Mesodermal cell (in vitro differentiated cells): ENCODE data around the gene AIFM1.
A peak's percentile ranks its signal among the peaks of the same experiment; 100 is the strongest.

Source experiments
- H3K27ac ChIP-seq: 2 replicates; pipeline ENCODE4 v1.7.0; 2013; ENCODE audit warnings: mild to moderate bottlenecking, low read depth, low read length, moderate library complexity; ENCODE audit not compliant: severe bottlenecking
- H3K36me3 ChIP-seq: 2 replicates; pipeline ENCODE4 v1.7.1; 2013; ENCODE audit warnings: mild to moderate bottlenecking, low read length, moderate library complexity; ENCODE audit not compliant: control insufficient read depth, insufficient read depth
- H3K4me1 ChIP-seq: one replicate; pipeline ENCODE4 v1.7.1; 2013; ENCODE audit warnings: mild to moderate bottlenecking, low read length; ENCODE audit not compliant: insufficient read depth, control insufficient read depth, poor library complexity, severe bottlenecking
- H3K4me3 ChIP-seq: 2 replicates; pipeline ENCODE4 v1.7.0; 2013; ENCODE audit warnings: low read length, control low read depth, mild to moderate bottlenecking; ENCODE audit not compliant: insufficient read depth, poor library complexity, severe bottlenecking; ENCODE audit errors: extremely low read depth
- H3K9me3 ChIP-seq: 2 replicates; pipeline ENCODE4 v1.7.1; 2013; ENCODE audit warnings: mild to moderate bottlenecking, low read length, moderate library complexity; ENCODE audit not compliant: control insufficient read depth
- WGBS, 2 experiments: methylation state at CpG; one replicate each; pipeline ENCODE4 v1.1.5; 2013; ENCODE audit warnings: missing lambda C conversion rate in 2 of 2; ENCODE audit not compliant: insufficient coverage in 2 of 2; 5-methylcytosine and 5-hydroxymethylcytosine counted together

Gene AIFM1

DNA sequence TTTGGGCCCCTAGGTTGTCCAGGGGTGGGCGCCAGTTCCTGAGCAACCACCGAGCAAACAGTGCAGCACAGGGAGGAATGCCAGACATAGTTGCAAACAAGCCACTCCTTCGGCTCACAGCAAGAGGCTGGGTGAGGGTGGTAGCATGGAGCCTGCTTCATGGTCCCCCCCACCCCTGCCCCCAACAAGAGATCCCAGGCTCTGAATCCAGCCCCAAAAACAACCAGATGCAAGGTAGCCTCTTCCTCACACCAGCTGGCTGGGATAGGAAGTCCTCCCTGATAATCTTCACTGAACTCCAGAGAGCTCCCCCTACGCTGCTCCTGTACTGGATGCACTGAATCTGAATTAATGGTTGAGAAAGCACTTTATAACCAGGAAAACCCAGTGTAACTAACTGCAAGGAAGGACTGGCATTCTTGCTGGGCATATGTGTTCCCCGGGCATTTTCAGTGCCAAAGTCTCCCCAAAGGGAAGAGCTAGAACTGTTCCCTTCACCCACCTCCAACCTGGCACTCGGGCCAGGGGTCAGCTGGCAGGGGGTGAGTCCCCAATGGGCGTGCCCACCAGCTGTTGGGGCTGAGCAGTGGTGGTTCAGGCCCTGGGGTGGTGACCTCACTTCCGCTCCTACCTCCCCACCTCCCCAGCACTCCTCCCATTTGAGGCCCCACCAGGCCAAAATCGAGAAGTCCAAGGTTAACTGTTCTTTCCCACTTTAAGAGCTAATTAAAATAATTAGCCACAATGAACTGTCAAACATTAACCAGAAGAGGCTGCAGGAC, 56.8 kb downstream of the AIFM1 start:
- no peaks in the 10 kb centered on the region for H3K9me3 ChIP-seq
- H3K4me3 ChIP-seq: peak overlapping the region; percentile 48
- H3K4me1 ChIP-seq: peaks cover 3% of the 10 kb centered on the region
- WGBS, 2 experiments: 60 to 70% methylated on average over 1 to 3 of the region's 9 CpGs
- H3K36me3 ChIP-seq: no peaks in the 10 kb centered on the region
- no peak overlapping the region for H3K27ac ChIP-seq

DNA sequence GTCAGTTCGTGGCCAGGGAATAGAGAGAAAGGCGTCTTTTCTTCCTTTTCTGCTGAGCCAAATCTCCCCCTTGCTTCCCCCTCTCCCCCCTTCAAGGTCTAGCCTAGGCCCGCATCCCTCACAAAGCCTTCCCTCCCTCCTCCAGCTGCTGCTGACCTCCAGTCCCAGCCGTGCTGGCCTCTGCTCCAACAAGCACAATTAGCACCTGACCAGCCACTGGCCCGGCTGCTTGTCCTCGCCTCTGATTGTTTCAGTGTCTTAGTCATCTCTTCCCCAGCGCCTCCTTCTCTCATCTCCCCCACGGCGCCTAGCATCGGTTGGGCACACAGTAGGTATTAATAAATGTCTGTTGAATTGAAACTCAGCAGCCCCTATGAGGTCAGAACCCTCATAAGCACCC, 59.6 kb downstream of the AIFM1 start:
- H3K36me3 ChIP-seq: no peaks in the 10 kb centered on the region
- WGBS, 2 experiments: 57% methylated on average over 1 of the region's 10 CpGs; no CpG with 5 or more reads in 1 of the 2 experiments
- no peak overlapping the region for H3K4me3 ChIP-seq
- H3K4me1 ChIP-seq: peaks cover 3% of the 10 kb centered on the region
- H3K27ac ChIP-seq: no peak overlapping the region
- H3K9me3 ChIP-seq: no peaks in the 10 kb centered on the region

DNA sequence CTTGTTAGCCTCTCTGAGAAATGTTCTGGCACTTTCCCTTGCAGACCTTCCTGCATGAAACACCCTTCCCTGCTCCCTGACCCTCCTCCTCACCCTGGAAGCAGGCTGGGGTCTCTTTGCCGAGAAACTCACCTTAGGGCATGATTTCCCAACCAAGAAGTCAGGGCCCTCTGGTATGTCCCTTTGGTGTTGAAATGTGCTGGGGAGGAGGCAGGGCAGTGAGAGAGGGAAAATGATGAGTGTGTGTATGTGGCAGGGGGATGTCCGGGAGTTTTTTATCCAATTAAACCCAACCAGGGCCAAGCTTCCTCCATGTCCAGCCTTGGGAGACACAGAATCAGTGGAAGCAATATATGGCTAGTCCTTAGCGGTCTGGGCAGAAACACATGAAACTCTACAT, 60.4 kb downstream of the AIFM1 start:
- WGBS, 2 experiments: no CpG with 5 or more reads among the region's 3 CpGs
- no peak overlapping the region for H3K4me3 ChIP-seq
- H3K9me3 ChIP-seq: no peaks in the 10 kb centered on the region
- no peak overlapping the region for H3K27ac ChIP-seq
- H3K4me1 ChIP-seq: peaks cover 3% of the 10 kb centered on the region
- no peaks in the 10 kb centered on the region for H3K36me3 ChIP-seq

DNA sequence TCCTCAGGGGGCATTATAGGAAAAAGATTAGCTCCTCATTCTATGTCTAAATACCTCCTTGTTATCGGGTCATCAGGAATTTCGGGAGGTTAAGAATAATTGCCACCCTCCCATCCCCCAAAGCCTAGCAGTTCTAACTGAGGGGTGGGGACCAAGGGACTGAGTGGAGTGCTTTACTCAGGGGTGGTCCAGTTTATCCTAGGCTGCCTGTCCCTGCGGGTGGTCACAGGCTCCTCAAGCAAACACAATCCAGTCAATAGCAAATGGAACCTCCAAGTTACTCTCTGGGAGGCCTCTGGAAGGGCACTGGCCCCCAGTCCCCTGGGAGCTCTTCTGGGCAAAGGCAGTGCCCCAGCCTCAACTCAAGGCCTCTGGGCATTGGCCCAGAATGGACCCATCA, 62.0 kb downstream of the AIFM1 start:
- Histone ChIP-seq H3K4me1 (peaks cover 3% of the 10 kb centered on the region), H3K27ac (no peak overlapping the region), H3K4me3 (no peak overlapping the region), H3K9me3 (no peaks in the 10 kb centered on the region), H3K36me3 (no peaks in the 10 kb centered on the region)
- no CpG with 5 or more reads among the region's 3 CpGs for WGBS, 2 experiments

DNA sequence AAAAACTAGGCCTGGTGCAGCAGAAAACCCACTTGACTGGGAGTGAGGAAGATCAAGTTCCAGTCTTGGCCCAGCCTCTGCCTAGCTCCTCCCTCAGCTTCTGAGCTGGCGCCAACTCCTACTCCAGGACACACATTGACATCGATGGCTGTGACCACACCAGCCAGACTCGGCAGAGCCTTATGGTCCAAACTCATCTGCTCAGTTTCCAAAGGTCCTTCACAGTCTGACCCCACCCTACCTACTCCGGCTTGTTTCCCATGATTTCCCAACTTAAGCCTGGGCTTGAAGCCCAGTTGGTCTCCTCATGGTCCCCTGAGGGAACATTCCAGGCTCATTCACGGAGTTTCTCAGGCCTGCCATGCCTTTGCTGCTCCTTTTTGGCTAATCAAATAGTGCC, 65.5 kb downstream of the AIFM1 start:
- WGBS, 2 experiments: 92 to 100% methylated on average over 2 of the region's 5 CpGs
- H3K27ac ChIP-seq: no peak overlapping the region
- H3K36me3 ChIP-seq: no peaks in the 10 kb centered on the region
- H3K9me3 ChIP-seq: no peaks in the 10 kb centered on the region
- peaks cover 11% of the 10 kb centered on the region for H3K4me1 ChIP-seq
- H3K4me3 ChIP-seq: no peak overlapping the region

DNA sequence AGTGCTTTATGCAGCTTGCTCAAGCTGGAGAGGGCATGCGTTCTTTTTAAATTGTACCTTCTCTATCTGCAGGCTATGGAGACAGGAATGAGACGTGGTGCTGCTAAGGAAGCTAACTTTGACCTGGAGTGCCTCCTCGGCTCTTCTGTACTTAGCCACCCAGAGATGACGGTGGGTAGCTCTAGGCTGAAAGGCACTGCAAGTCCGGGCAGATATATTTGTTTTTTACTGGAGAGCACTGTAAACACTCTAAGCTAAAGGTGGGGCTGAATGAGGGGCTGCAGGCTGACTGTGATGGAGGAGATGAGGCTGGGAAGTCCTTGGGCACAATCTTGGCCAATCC, 67.5 kb downstream of the AIFM1 start:
- H3K27ac ChIP-seq: no peak overlapping the region
- H3K36me3 ChIP-seq: no peaks in the 10 kb centered on the region
- 60 to 100% methylated on average over 2 to 4 of the region's 5 CpGs for WGBS, 2 experiments

DNA sequence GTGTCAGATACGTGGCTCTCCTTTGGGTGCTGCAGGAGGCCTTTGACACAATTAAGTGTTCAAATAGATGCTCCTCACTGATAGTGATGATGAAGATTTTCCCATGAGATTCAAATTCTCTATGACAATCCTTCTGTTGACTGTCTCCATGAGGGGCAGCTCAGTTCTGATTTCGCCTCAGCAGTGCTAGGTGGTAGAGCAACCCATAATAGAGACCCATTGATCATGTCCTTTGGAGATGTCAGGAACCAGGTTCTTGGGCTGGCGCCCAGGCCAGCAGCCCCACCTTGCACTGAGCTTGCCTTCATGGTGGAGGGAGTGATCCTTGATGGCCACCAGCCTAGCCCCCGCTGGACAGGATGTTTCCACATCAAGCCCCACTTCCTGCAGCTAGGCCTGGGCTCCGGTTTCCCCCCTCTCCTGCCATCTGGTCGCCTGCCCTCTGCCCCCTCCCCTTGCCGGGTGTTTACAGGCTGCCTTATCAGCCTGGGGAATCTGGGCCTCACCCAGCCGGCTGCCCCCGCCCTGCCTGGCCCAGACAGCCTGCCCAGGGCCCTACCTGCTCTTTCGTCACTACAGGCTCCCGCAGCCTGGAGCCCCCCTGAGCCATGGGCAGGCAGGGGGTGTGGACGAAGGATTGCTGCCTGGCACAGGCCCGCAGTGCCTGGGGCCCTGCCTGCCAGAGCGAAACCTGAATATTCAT, 68.0 kb downstream of the AIFM1 start:
- H3K4me3 ChIP-seq: no peak overlapping the region
- 68 to 77% methylated on average over 3 to 5 of the region's 14 CpGs for WGBS, 2 experiments
- no peaks in the 10 kb centered on the region for H3K9me3 ChIP-seq
- H3K4me1 ChIP-seq: peaks cover 11% of the 10 kb centered on the region
- no peaks in the 10 kb centered on the region for H3K36me3 ChIP-seq
- no peak overlapping the region for H3K27ac ChIP-seq

More for the DNA sequence above, 67.5 kb downstream of the AIFM1 start:
- H3K4me1 ChIP-seq: peaks cover 11% of the 10 kb centered on the region
- no peaks in the 10 kb centered on the region for H3K9me3 ChIP-seq
- no peak overlapping the region for H3K4me3 ChIP-seq

DNA sequence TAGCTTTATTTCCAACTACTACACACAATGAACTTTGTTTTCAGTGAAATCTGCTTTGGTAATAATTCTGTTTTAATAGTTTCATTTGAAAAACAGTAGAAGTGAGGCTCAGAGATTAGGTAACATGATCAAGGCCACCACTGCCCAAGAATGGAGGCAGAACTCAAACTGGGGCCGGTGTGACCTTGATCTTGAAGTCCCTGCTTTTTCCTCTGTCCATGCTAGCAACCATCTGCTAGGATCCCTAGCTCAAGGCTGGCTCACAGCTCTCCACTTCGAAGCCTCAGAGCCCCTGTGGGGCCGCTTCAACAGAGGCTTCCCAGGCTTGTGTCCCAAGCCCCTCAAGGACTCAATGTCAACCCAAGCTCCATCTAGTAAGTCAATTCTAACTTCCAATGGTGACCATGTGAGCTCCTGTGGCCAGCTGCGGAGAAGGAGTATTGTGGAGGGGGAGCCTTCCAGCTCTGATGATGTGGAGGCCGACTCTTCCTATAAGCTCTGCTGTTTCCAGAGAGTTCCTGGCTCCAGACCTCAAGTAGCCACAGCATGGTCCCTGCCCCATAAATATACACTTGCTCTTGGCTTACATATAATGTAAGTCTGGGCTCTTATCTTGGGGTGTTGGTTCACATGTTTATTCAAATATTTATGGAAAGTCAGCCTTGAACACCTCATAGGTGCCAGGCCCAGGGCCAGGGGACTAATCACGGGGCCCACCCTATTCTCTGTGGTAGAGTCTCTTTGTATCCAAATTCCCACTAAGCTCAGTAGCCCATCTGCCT, 70.2 kb downstream of the AIFM1 start:
- WGBS, 2 experiments: no CpG with 5 or more reads among the region's 6 CpGs
- H3K27ac ChIP-seq: no peak overlapping the region
- no peaks in the 10 kb centered on the region for H3K36me3 ChIP-seq
- H3K9me3 ChIP-seq: no peaks in the 10 kb centered on the region
- H3K4me3 ChIP-seq: no peak overlapping the region
- H3K4me1 ChIP-seq: peaks cover 18% of the 10 kb centered on the region

DNA sequence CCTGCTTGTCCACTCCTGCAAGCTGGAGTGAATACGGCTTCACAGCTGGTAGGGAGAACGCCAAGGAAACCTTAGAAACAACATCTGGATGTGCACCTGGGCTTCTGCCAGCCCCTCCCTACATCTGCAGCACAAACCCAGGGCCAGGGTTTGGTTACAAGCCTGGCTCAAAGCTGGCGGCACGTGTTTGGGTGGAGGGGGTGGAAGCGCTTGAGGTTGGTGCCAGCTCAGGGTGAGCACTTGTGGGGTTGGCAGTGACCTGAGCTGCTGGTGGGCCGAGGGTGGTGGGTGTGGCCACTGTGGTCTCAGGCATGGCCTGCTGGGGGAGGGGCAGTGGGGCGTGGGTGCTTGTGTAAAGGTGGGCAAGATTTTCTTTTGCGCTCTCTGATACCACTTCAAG, 70.9 kb downstream of the AIFM1 start:
- WGBS, 2 experiments: 81 to 83% methylated on average over 2 to 3 of the region's 8 CpGs
- Histone ChIP-seq H3K36me3 (no peaks in the 10 kb centered on the region), H3K4me3 (no peak overlapping the region), H3K4me1 (peaks cover 18% of the 10 kb centered on the region), H3K27ac (no peak overlapping the region), H3K9me3 (no peaks in the 10 kb centered on the region)

DNA sequence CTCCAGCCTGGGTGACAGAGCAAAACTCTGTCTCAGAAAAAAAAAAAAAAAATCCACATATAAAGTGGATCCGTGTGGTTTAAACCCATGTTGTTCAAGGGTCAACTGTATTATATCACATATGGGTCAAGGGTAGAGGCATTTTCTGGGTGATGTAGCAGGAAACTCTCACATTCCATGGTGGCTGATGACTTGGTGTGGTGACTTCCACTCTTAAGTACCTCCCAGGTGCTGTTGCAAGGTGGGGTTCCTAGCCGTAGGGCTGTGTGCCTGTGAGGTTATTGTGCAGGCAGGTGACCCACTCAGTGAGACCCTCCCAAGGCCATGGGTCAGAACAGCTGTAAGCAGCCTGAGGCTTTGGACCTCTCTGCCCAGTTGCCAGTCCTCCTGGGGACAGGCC, 72.4 kb downstream of the AIFM1 start:
- H3K4me3 ChIP-seq: no peak overlapping the region
- no peak overlapping the region for H3K27ac ChIP-seq
- no CpG with 5 or more reads among the region's 2 CpGs for WGBS, 2 experiments

More for the DNA sequence above, 72.4 kb downstream of the AIFM1 start:
- Histone ChIP-seq H3K36me3 (no peaks in the 10 kb centered on the region), H3K9me3 (no peaks in the 10 kb centered on the region), H3K4me1 (peaks cover 15% of the 10 kb centered on the region)
